Fibroblast of pulmonary artery (primary cell): Measurements from ENCODE around the gene AFAP1L2.

Experiments
- DNase-seq: peaks from one replicate; pipeline ENCODE4 v3.0.0-alpha.2; 2010; ENCODE audit warnings: low read depth
- H3K4me3 ChIP-seq: replicated peaks from 2 replicates; pipeline ENCODE4 v1.5.1; 2011; ENCODE audit warnings: low read depth, mild to moderate bottlenecking, control low read depth, low read length, moderate library complexity
- CTCF ChIP-seq: IDR thresholded peaks from 2 replicates; pipeline ENCODE4 v1.5.1; 2011; ENCODE audit warnings: mild to moderate bottlenecking, control low read depth, low read length, inconsistent platforms; ENCODE audit errors: missing control alignments

The AFAP1L2 gene

DNA sequence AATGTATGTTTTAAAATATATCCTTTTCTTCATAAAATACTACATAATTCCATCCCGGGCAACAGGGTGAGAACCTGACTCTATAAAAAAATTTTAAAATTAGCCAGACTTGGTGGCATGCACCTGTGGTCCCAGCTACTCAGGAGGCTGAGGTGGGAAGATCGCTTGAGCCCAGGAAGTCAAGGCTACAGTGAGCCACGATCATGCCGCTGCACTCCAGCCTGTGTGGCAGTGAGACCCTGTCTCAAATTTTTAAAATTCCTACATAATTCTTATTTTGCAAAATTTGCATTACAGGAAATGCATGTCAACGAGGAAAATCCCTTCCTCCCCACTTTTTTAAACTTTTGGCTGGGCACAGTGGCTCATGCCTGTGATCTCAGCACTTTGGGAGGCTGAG, 31.3 kb downstream of the AFAP1L2 start:
- DNase-seq = no peak
- no peak overlapping the region for H3K4me3 ChIP-seq
- no peak for TF ChIP-seq CTCF

DNA sequence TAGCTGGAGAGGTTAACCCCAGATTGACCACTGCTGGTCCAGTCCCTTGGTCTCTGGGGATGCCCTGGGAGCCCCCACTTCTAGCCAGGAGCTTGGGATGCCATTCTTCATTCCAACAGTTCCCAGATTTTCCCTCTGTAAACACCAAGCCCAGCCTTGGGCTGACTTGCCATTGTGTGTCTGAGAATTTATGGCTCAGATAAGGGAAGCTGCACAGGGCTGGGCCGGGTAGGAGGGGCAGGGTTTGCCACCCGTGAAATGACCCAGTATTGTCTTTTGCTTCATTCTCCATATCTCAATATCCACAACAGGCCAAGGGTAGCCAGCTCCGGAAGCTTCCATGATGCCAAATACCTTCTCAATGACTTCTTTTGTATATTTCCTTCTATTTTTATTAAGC, 32.1 kb downstream of the AFAP1L2 start:
- TF ChIP-seq CTCF = no peak
- H3K4me3 ChIP-seq = no peak overlapping the region
- DNase-seq = no peak

DNA sequence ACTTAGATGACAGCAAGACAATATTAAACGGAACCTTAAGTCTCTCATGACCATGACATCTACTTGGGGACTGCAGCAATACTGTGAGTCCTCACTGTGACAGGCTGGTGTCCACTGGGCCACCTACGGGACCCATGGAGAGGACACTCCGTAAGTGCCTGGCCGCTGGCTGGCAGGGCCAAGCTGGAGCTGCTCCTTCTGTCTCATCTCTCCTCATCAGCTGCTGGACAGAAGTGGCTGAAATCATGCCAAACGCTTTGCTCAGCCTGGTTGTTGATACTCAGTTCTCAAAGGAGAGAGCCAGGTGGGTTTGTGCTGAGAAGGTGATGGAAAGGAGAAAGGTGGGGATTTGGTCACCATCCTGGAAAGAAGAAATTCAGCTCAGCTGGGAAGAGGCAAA, 33.3 kb downstream of the AFAP1L2 start:
- no peak for TF ChIP-seq CTCF
- no peak for DNase-seq
- H3K4me3 ChIP-seq = no peak overlapping the region

- no peak for DNase-seq
- no peak for TF ChIP-seq CTCF
Measured at GRCh38 chr10:114370199-114370598, 34.1 kb downstream of the AFAP1L2 start.

GRCh38 chr10:114368057-114368391, 36.3 kb downstream of the AFAP1L2 start:
- DNase-seq = no peak
- no peak overlapping the region for H3K4me3 ChIP-seq
- no peak for TF ChIP-seq CTCF

More at GRCh38 chr10:114370199-114370598, 34.1 kb downstream of the AFAP1L2 start:
- H3K4me3 ChIP-seq = no peak overlapping the region

DNA sequence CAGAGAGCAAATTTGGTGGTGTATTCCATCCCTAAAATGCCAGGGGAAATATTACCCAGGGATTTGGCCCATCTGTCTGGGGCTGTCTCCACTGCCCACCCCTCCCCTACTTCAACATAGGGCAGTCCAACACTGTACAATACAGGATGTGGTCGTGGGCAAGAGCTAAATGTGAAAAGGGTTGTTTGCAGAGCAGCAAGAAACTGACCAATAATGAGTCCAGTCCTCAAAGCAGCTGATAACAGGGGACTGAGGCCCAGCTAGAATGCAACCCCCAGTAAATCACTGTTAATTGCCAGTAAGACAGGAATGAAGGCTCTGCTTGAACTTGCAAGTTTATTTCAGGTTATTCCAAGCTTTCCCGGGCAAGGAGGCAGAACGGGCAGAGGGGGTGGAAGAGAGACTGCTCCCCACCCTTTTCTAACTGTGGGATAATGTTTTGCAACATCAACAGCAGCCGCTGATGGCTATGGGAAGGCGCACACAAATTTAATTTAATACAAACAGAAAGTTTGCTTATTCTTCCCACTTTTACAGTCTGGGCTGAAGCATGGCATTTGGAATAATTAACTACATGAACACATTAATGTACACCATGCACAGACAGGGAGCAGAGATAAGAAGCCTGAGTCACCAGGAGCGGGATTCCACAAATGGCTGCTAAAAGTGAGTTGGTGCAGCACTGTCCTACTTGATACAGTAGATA, 36.8 kb downstream of the AFAP1L2 start:
- DNase-seq = no peak
- TF ChIP-seq CTCF = no peak
- no peak overlapping the region for H3K4me3 ChIP-seq

DNA sequence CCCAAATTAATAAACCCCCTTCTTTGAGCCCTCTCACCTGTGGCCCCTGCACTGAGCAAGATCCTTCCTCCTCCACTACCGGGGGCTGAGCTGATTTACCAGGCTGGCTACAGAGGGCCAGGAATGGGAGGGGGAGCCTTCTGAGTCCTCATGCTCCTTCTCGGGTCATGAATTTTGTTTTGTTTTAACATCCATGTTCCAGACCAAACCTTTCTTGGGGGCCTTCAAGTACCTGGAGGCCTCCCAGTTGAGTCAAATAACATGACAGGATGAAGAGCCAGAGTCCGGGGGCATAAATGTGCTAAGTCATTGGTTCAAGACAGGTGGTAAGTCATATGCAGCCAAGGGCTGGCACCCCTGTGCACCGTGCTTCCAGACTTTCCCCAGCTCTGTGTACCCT, 39.6 kb downstream of the AFAP1L2 start:
- DNase-seq = no peak
- no peak for TF ChIP-seq CTCF
- H3K4me3 ChIP-seq = no peak overlapping the region
